RPMI7951 (cell line): Measurements from ENCODE around the gene CMAS. TPM values are rescaled to one million over a fixed set of nuclear protein-coding genes. Genes with fewer than 3 reads are reported as not detected.
A peak's percentile ranks its signal among the peaks of the same experiment; 100 is the strongest.
"Not testable (repeated sequence)": the region's sequence is repeated elsewhere in the genome, so short reads cannot be mapped to it uniquely, and the experiment has no call there.

Source experiments
- DNase-seq: peaks from one replicate; pipeline ENCODE4 v3.0.0-alpha.2; 2012; ENCODE audit warnings: low read depth
- total RNA-seq: library from RNA; depleted of rRNA; stranded (reverse); fragments of >200 nt; shearing (Covaris generic); gene quantifications from 2 replicates; pipeline ENCODE4 v1.2.3, GENCODE V29; 2014; rRNA removed

The CMAS gene
- total RNA-seq = 26.0 and 32.0 TPM in 2 replicates

DNA sequence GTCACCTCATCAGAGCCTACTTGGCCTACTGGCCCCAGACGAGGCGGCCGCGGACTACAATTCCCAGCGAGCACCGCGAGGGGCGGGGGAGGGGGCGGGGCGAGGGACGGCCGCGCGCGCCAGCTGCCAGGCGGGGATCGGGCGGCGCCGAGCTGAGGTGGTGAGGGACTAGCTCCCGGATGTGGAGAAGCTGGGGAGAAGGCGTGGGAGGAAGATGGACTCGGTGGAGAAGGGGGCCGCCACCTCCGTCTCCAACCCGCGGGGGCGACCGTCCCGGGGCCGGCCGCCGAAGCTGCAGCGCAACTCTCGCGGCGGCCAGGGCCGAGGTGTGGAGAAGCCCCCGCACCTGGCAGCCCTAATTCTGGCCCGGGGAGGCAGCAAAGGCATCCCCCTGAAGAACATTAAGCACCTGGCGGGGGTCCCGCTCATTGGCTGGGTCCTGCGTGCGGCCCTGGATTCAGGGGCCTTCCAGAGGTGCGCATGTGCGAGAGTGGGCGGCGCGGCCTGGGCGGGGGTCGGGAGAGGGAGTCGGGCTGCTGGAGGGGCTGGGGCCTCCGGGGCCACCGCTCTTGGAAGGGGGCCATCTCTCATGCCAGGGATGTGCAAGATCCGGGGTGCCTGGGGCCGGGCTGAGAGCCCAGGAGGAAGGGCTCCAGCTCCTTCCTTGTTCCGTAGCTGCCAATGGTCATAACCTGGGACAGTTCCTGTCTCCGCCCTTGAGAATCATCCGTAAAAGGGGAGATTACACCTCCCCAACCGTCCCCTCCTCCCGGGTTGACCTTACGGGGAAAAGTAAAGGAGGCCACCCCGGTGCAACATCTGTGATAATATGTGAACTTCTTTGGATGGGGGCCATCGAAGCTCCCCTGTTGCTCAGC, at the start of gene CMAS:
Gene CMAS (plus strand): TSS at position 129 of the 878 bp plus-strand sequence. CDS start 86 bp downstream, at position 215.
- peak; percentile 69 for DNase-seq

DNA sequence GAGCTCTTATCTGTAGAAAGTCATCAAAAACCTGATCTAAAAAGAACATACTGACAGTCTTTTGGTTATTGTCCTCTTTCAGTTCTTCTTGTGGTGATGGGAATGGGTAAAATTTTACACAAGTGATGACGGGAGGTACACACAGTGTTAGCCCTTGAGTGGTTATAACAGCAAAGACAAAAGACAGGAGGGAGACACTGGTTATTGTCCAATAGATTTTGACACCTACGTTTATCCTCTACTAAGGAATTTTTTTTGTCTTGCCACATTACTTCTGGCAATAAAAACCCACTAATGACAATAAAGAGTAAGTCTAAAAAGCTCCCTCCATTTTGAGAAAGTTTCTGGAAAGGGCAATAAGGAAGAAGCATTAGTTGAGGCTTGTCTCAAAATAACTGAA, 47.7 kb upstream of the CMAS start:
- no peak for DNase-seq

DNA sequence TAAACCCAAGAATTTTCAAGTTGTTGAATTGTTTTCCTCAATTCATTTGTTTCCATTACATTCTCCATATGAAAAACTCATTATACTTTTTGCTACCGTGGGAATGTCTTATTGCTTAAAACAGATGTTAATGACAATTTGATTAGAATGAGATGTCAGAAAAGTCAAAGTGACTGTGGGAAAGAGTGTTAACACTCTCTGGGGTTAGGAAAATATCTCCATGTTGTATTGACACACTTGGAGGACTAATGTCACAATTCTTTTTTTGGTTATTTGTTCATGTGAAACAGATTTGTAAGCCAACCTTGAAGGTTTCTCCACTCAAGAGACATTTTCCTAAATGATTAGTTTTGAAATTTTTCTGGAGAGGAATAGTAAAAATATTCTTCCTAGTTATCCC, 47.2 kb upstream of the CMAS start:
- DNase-seq = no peak

DNA sequence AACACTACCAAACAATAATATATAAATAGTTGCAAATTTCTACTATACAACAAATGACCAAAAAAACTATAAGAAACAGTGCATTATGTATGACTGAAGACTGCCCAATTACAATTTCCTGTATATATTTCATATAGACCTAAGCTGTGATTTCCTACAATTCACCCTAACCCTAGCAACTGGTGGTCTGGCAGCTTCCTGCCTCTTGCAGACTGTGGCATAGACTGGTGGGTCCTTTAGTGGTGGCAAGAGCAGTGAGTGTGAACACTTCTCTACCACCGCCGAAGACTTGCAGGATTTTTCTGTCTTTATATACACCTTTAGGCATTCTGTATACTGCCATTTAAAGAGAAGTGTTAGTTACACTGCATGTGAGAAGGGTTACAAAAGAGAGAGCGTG, 43.6 kb upstream of the CMAS start:
- no peak for DNase-seq

DNA sequence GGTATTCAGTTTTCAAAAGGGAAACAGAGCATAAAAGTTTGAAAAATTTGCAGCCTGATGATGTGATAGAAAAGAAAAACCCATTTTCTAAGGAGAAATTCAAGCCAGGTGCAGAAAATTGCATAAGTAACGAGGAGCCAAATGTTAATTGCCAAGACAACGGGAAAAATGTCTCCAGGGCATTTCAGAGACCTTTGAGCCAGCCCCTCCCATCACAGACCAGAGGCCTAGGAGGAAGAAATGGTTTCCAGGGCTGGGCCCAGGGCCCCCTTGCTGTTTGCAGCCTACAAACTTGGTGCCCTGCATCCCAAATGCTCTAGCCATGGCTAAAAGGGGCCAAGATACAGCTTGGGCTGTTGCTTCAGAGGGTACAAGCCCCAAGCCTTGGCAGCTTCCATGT, 38.2 kb upstream of the CMAS start:
- DNase-seq = not testable (repeated sequence)

DNA sequence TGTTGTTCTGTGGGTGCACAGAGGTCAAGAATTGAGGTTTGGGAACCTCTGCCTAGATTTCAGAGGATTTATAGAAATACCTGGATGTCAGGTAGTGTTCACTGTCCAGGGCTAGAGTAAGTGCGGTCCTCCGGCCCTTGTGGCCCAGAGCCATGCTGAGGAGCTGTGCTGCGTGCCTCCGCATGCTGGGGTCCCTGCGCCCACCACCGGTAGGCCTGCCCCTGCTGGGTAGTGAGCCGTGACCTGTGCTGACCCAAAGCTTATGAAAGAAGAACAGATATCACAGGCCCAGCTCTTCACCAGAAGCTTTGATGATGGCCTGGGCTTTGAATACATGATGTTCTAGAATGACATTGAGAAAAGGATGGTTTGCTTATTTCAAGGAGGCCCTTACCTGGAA, 37.8 kb upstream of the CMAS start:
- no peak for DNase-seq

DNA sequence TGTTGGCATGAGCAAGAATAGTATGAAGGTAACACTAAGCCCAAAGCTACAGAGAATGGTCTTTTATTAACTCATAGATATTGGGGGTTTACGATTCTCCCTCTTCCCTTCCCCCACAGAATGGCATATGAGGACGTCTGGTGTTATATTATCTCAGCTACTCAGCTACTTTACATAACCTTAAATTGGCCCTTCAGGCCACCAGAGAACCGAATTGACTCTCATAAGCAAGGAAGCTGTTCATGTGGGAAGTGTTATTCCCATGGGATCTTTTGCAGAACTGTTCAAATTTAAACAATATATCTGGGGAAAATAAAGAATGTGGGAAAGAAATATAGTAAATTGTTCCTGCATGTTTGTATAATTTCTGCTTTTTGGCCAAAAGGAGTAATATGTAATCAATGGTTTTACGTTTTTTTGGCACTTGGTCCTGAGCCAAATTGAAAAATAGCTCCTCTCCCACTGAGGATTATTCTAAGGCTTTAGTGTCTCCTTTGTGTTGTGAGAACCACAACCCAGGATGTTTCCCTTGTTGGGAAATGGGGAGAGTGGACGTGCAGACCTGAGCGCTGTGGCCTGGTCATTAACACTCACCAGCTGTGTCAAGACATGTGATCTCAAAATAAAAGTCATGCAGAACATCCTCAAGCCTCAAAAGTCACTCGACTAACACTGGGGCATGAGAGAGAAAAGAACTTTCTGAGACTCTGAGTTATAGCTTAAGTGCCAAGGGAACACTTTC, 31.8 kb upstream of the CMAS start:
- DNase-seq = no peak

DNA sequence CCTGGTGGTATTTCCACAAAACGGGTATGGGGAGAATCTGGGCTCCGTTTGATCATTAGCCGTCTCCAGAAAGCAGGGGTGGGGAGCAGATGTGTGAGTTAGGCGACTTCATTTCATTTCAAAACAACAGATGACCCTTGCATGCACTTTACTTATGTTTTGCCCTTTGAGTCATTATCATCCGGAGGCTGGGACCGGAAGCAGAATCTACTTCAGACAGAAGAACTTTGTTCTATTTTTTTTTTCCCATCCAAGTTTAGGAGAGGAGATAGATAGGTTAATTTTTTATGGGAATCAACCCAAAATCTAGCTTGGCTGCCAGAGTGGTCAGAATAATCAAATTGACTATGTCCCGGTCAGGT, 31.3 kb upstream of the CMAS start:
- DNase-seq = peak; percentile 7

DNA sequence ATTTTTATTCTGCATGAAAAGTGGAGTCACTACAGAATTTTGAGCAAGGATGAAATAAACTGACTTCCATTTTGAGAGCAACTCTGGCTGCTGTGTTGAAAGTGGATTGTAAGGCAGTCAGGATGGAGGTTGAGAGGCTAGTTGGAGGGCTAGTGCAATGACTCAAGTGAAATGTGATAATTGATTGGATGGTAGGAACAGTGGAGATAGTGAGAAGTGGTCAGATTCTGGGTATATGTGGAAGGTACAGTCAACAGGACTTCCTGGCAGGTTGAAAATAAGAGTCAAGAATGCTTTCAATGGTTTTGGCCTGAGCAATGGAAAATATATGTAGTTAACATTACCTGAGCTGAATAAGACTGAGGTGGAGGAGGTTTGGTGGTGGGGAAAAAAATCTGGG, 29.0 kb upstream of the CMAS start:
- no peak for DNase-seq

DNA sequence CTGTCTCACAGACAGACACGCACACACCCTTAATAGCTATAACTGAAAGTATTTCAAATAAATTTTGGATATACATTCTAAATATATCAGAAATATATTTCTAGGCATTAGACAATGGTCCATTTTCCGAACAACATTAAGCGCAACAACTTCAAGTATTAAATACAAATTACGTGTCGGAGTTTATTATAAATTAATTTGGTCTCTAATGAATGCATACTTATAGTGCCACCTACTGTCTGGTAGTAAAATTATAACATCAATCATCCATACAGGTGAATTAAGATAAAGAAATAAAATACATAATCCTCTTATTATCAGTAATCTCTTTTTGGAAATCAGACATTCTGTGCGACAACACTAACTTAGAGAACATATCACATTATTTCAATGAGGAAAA, 27.2 kb upstream of the CMAS start:
- no peak for DNase-seq

DNA sequence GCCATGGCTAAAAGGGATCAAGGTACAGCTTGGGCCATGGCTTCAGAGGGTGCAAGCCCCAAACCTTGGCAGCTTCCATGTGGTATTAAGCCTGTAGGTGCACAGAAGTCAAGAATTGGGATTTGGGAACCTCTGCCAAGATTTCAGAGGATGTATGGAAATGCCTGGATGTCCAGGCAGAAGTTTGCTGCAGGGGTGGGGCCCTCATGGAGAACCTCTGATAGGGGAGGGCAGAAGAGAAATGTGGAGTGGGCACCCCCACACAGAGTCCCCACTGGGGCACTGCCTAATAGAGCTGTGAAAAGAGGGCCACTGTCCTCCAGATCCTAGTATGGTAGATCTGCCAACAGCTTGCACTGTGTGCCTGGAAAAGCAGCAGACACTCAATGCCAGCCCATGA, 22.5 kb upstream of the CMAS start:
- DNase-seq = not testable (repeated sequence)

DNA sequence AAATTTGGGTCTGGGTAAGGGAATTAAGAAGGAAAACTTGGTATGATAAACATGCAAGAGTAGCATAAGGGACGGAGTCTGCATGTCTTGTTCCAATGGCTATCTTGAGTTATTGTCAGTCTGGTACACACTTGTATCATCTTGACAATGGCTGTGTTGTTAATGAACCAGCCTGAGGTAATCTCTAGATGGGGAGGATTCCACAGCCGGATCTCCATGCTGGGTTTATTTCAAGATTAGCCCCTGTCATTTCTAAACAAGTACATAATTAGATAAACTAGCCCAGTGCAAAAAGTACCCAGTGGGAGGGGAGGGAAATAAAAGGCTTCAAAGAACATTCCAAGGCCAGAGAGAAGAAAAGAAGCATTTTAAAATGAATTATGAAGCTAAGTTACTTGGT, 16.5 kb upstream of the CMAS start:
- DNase-seq = no peak

DNA sequence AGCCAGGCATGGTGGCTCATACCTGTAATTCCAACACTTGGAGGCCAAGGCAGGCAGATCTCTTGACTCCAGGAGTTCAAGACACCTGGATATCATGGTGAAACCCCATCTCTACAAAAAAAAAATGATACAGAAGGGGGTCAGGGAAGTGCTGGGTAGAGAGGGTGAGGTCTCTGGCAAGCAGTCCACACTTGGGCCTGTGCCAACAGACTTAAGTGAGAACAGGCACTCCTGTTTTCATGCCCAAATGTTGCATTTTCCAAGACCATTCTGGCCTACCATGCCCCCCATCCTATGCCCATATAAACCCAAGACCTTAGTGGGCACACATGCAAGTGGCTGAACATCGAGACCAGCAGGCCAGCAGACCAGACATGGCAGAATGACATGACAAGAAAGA, 16.0 kb upstream of the CMAS start:
- no peak for DNase-seq

DNA sequence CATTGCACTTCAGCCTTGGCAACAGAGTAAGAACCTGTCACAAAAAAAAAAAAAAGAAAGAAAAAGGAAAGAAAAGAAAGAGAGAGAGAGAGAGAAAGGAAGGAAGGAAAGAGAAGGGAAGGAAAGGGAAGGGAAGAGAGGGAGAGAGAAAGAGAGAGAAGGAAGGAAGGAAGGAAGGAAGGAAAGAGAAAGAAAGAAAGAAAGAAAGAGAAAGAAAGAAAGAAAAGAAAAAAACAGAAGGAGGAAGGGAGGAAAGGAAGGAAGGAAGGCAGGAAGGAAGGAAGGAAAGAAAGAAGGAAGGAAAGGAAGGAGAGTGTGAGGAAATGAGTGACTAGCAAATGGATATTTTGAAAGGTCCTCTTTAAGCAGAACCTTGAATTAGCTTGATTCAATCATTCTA, 13.3 kb upstream of the CMAS start:
- no peak for DNase-seq

DNA sequence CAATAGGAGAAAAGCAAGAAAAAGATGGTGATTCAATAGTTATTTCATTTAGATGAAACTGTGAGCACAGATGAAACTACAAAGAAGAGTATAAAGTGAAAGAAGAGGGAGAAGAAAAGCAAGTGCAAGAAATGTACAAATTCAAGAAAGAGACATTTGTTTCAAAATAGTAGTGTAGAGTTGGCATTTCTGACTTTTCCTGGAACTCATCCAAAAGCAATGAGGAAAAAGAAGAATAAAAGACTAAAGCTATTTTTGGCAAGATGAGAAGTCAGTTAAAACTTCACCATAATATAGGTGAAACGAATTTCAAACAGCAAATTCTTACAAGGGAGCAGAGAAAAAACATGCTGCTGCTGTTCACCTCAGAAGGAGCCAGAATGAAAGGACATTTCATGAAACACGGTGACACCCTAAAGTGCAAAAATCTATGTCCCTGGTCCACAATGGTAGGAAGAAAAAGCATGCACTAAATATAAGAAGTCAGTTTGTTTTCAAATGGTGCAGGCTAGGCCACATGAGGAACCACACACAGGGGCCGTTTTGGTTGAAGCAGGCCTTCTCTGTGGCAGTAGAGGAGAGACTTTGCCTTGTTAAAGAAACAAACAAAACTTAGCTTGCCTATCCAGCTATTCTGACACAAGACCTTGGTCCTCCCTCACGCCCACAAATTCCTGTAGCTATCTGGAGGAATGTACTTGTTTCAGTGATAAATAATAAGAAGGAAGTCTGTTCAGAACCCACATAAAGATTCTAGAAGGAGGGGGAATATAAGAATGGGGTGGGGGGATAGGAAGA, 11.1 kb upstream of the CMAS start:
- no peak for DNase-seq

DNA sequence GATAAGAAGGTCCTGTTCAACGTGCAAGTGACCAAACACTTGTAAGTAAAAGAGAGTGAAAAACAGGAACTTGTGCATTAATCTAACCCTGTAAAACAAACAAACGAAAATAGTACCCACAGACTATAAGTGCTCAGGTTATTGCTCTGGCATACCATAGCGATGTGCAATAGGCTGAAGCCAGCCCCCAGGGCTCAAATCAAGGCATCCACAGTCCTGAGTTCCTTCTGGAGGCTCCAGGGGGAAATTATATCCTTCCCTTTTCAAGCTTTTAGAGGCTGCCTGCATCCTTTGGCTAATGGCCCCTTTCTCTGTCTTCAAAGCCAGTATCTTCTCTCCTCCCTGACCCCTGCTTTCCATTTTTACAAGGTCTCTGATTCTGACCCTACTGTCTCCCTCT, 8.1 kb upstream of the CMAS start:
- no peak for DNase-seq

DNA sequence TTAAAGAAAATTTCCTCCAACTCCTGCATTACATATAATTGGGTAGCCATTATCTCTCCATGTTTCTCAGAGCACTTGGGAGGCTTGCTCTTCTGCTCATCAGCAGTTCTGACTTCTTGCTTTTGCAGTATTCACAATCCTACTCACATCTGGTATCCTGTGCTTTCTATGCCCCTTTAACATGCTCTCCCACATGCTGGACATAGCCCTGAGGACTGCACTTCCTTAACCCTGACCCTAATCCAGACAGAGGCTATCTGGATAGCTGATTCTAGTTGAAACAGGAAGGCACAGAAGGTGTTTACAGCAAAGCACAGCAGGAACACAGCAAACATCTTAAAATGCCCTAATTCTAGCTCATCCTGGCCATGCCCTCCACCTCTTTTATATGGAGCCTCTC, 7.3 kb upstream of the CMAS start:
- no peak for DNase-seq

DNA sequence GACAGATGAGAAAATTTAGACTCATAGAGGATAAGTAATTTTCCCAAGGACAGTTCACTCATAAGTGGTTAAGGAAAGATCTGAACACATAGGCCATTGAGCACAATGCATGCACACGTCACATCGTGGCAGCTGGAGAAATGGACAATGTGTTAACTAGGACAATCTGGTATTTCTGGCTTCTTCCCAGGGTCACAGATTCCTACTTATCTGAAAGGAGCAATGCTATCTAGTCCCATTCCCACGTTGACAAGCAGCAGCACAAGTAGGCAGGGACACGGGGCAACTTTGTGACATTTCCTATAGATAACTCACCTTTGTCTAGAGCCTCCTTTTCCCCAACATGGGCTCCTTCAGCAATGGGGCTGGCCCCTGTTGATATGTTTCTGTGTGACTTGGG, 6.7 kb upstream of the CMAS start:
- DNase-seq = no peak

DNA sequence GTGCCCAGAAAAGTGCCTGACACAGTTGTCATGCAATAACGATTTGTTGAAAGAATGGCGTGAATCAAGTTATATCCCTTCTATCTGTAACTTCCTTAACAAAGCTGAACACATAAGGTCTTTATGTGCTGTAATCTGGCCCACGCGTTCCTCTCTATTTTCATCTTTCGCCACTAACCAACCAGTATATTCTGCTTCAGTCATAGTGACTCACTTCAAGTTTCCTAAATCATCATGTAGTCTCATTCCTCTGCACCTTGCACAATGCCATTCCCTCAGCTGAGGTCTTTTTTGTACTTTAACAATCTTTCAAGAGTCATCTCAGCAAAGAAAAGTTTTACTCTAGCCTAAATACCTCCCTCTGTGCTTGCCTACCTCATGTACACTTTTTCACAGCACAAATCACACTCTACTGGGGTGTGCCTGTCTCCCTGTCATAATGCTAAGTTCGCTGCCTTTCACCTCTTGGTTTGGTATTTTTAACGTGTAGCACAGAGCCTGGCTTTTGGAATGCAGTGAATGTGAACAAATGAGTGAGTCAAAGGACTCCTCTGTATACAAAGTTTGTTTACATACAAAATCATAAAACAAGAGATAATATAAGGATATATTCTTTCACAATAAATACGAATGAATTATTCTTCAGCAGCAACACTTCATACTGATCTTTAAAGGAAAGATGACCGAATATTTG, 2.9 kb upstream of the CMAS start:
- DNase-seq = peak; percentile 14

DNA sequence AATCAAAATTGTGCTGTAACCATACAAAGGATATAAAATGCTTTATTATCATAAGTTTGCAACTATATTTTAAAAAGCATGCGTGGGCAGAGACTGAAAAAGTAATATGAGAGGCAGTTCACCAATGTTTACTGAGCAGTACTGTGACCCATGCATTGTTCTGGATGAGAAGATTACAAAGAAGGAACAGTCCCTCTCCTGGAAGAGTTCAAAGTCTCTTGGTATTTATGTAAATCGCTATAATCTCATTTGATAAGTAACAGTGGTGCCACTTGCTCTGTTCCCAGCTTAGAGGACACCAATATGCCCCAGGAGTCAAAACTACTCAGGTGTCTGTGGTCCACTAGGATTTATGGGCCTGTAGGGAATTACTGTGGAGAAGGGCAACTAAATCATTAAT, 2.1 kb upstream of the CMAS start:
- no peak for DNase-seq

DNA sequence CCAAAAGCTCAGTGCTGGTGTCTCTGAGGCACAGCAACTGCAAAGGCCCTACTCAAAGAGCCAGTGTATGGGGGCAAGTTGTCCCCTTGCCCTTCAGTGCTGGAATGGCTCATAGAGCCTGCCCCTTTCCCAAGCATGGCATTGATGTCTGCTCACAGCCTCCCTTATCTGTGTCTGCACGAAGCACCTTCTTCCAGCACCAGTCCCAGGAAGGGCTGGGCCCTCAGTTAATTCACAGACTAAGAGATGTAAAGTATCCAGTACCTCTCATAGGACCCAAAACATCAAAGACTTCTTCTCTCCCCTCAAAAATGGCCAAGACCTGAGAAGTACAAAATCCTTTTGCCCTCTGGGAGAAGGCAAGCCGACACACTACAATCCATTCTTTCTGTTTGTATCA, 1.6 kb upstream of the CMAS start:
- DNase-seq = no peak

DNA sequence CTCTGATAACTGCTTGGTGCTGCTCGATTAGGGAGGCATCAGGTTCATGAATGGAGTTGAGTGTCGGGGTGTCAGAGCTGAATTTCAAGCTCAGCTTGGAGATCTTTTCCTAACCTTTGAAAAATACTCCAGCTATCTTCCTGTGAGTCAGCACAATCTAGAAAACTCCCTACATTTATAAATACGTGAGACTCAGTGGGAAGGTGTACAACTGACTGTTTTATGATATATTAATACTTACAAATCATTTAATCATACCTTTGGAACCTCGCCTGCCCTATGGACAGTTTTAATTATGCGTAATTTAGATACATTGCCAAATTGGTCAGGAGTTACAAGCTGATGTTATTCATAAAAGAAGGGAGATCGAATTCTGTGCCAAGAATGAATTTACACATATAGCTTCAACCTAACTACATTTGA, 961 bp downstream of the CMAS start:
- no peak for DNase-seq
